Measurements from ENCODE around the gene GPRIN3. TPM values are rescaled to one million over a fixed set of nuclear protein-coding genes. Genes with fewer than 3 reads are reported as not detected.

The GPRIN3 gene
- total RNA-seq, 1 donor from 2014 or later = 0.10 TPM

GRCh38 chr4:89196056-89196674 lies 111.4 kb downstream of the GPRIN3 start:
- no peaks in the 10 kb centered on the region for H3K27me3 Mint-ChIP-seq (ENCODE audit: low read depth)
- H3K4me1 Mint-ChIP-seq (ENCODE audit: low read depth) = peaks cover 21% of the 10 kb centered on the region
- no peak for TF ChIP-seq CTCF (IDR thresholded peaks at IDR 0.05)
- no peak for DNase-seq (ENCODE audit: low spot score)
- no peaks in the 10 kb centered on the region for H3K9me3 Mint-ChIP-seq (ENCODE audit: low read depth)
- H3K36me3 Mint-ChIP-seq (ENCODE audit: low read depth) = no peaks in the 10 kb centered on the region
- no peak overlapping the region for H3K4me3 Mint-ChIP-seq (ENCODE audit: unreplicated experiment)
- H3K27ac Mint-ChIP-seq (ENCODE audit: unreplicated experiment) = peak overlapping the region; percentile 59

GRCh38 chr4:89193843-89194242 lies 113.8 kb downstream of the GPRIN3 start:
- Mint-ChIP-seq H3K9me3 (ENCODE audit: low read depth) (peaks cover 8% of the 10 kb centered on the region), H3K27me3 (ENCODE audit: low read depth) (peaks cover under 1% of the 10 kb centered on the region), H3K4me3 (ENCODE audit: unreplicated experiment) (no peak overlapping the region), H3K4me1 (ENCODE audit: low read depth) (peaks cover 21% of the 10 kb centered on the region), H3K36me3 (ENCODE audit: low read depth) (no peaks in the 10 kb centered on the region), H3K27ac (ENCODE audit: unreplicated experiment) (no peak overlapping the region)
- no peak for DNase-seq (ENCODE audit: low spot score)
- TF ChIP-seq CTCF (IDR thresholded peaks at IDR 0.05) = no peak

Other genes with a start within 250 kb of the GPRIN3 start
- 4.3 to 5.2 TPM (median 5.1 TPM) in 3 replicates for gene TIGD2, start 196.3 kb downstream of the GPRIN3 start, total RNA-seq